Measurements from ENCODE around the gene PCIF1. TPM values are rescaled to one million over a fixed set of nuclear protein-coding genes. Genes with fewer than 3 reads are reported as not detected.

The PCIF1 gene
- total RNA-seq, 1 donor from 2014 or later: 45.2 TPM

DNA sequence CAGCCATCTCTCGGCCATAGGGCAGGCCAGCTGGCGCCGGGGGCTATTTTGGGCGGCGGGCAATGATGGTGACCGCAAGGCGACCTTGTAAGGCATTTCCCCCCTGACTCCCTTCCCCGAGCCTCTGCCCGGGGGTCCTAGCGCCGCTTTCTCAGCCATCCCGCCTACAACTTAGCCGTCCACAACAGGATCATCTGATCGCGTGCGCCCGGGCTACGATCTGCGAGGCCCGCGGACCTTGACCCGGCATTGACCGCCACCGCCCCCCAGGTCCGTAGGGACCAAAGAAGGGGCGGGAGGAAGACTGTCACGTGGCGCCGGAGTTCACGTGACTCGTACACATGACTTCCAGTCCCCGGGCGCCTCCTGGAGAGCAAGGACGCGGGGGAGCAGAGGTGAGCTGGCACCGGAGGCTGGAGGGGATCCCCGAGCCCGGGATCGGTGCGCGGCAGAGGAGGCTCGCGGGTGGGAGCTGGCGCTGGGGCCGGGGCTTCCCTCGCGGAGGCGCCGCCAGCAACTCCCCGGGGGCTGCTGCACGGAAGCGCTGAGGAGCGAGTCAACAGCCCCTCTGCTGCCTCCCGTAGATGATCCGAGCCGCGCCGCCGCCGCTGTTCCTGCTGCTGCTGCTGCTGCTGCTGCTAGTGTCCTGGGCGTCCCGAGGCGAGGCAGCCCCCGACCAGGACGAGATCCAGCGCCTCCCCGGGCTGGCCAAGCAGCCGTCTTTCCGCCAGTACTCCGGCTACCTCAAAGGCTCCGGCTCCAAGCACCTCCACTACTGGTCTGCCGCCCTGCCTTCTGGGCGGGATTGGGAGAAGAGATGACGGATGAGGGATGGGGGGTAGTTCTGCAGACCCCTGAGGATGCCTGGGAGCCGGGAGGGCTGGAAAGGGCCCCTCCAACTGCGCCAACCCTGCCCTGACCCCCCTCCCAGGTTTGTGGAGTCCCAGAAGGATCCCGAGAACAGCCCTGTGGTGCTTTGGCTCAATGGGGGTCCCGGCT lies 43.2 kb upstream of the PCIF1 start, which contains the start of the genes CTSA and NEURL2:
TSS of gene CTSA (plus strand) at position 351 of the 999 bp plus-strand sequence. CDS start at position 585, 234 bp downstream.
TSS of gene NEURL2 (minus strand) at position 224 of the 999 bp plus-strand sequence. CDS start at position 7, 217 bp downstream.
- Mint-ChIP-seq H3K36me3 (peaks cover under 1% of the 10 kb centered on the region), H3K27me3 (ENCODE audit: low read depth) (no peaks in the 10 kb centered on the region), H3K4me3 (peak within 1 kb of the TSS; percentile 92), H3K4me1 (peaks cover 14% of the 10 kb centered on the region), H3K27ac (peak within 1 kb of the TSS; percentile 96), H3K9me3 (no peaks in the 10 kb centered on the region)
- TF ChIP-seq CTCF (IDR thresholded peaks at IDR 0.05; ENCODE audit: unreplicated experiment): no peak
- peak; percentile 63 to 80 for DNase-seq (ENCODE audit: low spot score in 2 of 2, unreplicated experiment in 2 of 2)

DNA sequence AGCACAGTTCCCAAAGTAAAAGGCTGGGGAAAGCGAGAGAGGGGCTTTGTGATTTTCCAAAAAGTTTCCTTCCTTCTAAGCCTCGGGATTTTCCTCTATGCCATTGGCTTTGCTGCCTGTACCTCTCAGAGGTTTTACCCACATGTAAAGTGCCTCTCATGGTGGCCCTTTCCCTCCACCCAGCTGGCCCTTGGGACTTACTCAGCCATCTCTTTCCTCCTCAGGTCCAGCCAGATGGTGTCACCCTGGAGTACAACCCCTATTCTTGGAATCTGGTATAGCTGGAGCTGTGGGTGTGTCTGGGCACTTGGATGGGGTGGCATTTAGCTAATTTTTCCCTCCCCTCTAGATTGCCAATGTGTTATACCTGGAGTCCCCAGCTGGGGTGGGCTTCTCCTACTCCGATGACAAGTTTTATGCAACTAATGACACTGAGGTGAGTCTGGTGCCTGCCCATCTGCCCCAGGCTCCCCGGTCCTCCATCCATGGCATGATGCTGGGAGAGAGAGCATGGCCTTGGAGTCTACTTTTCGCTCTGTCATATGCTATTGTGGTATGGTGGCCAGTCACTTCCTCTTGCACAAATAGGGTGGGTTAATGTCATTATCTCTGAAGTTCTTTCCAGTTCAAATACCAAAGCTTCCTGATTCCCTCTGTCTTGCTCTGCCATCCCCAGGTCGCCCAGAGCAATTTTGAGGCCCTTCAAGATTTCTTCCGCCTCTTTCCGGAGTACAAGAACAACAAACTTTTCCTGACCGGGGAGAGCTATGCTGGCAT lies 42.2 kb upstream of the PCIF1 start:
- TF ChIP-seq CTCF (IDR thresholded peaks at IDR 0.05; ENCODE audit: unreplicated experiment): no peak
- Mint-ChIP-seq H3K4me1 (peaks cover 14% of the 10 kb centered on the region), H3K9me3 (no peaks in the 10 kb centered on the region), H3K27me3 (ENCODE audit: low read depth) (no peaks in the 10 kb centered on the region), H3K4me3 (peak overlapping the region; percentile 92), H3K27ac (peak overlapping the region; percentile 72), H3K36me3 (no peaks in the 10 kb centered on the region)
- DNase-seq (ENCODE audit: low spot score in 2 of 2, unreplicated experiment in 2 of 2): no peak

- H3K4me3 Mint-ChIP-seq: peak overlapping the region; percentile 92
- H3K27me3 Mint-ChIP-seq (ENCODE audit: low read depth): no peaks in the 10 kb centered on the region
- no peak for DNase-seq (ENCODE audit: low spot score in 2 of 2, unreplicated experiment in 2 of 2)
These were observed 41.5 kb upstream of the PCIF1 start for GRCh38 chr20:45892828-45893500.

DNA sequence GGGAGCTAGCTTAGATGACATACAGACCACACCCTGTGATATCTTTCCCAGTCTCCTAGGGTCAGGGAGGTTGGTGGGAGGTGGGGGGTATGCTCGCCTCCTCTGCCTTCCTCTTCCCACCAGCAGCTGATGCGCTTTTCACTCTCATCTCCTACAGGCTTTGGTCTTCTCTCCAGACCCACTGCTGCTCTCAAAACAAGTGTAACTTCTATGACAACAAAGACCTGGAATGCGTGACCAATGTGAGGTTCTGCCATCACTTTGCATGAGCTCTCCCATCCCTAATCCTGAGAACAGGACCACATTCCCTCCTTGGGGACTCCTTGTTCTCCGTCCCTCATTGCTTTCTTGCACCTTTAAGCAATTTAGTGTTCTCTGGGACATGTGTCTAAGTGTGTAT lies 40.7 kb upstream of the PCIF1 start:
- Mint-ChIP-seq H3K27ac (no peak overlapping the region), H3K4me1 (peaks cover 14% of the 10 kb centered on the region), H3K4me3 (no peak overlapping the region), H3K27me3 (ENCODE audit: low read depth) (no peaks in the 10 kb centered on the region), H3K36me3 (peaks cover 7% of the 10 kb centered on the region), H3K9me3 (no peaks in the 10 kb centered on the region)
- DNase-seq (ENCODE audit: low spot score in 2 of 2, unreplicated experiment in 2 of 2): no peak
- TF ChIP-seq CTCF (IDR thresholded peaks at IDR 0.05; ENCODE audit: unreplicated experiment): no peak

More at GRCh38 chr20:45892828-45893500, 41.5 kb upstream of the PCIF1 start:
- Mint-ChIP-seq H3K9me3 (no peaks in the 10 kb centered on the region), H3K27ac (peak overlapping the region; percentile 16), H3K4me1 (peaks cover 14% of the 10 kb centered on the region), H3K36me3 (peaks cover 3% of the 10 kb centered on the region)
- TF ChIP-seq CTCF (IDR thresholded peaks at IDR 0.05; ENCODE audit: unreplicated experiment): no peak

- peaks cover 10% of the 10 kb centered on the region for H3K36me3 Mint-ChIP-seq
- H3K27ac Mint-ChIP-seq: no peak overlapping the region
- H3K9me3 Mint-ChIP-seq: no peaks in the 10 kb centered on the region
- TF ChIP-seq CTCF (IDR thresholded peaks at IDR 0.05; ENCODE audit: unreplicated experiment): no peak
- no peaks in the 10 kb centered on the region for H3K27me3 Mint-ChIP-seq (ENCODE audit: low read depth)
- H3K4me1 Mint-ChIP-seq: peaks cover 12% of the 10 kb centered on the region
- no peak overlapping the region for H3K4me3 Mint-ChIP-seq
- no peak for DNase-seq (ENCODE audit: low spot score in 2 of 2, unreplicated experiment in 2 of 2)
These were observed 39.7 kb upstream of the PCIF1 start for GRCh38 chr20:45894797-45895196.

Data from mesothelial cell of epicardium (in vitro differentiated cells).